ENCODE results near the gene CACHD1. TPM values are rescaled to one million over a fixed set of nuclear protein-coding genes. Genes with fewer than 3 reads are reported as not detected.

CACHD1 gene
- total and polyA plus RNA-seq, 11 donors: 0.89 to 10.0 (median 2.4) TPM

GRCh38 chr1:64471218-64472039, 1.5 kb downstream of the CACHD1 start:
- H3K27me3 ChIP-seq: peaks cover 0 to 41% (median 0%) of the 10 kb centered on the region in 9 donors
- no peaks in the 10 kb centered on the region for H3K9me3 ChIP-seq
- intact Hi-C loops (cut with DNase I): loop anchor here (2.0 to 10.0 kb wide), 14 partner anchors 41 to 353 kb away; no protein-coding TSS in a partner anchor
- H3K4me3 ChIP-seq: peak overlapping the region; percentile 64 to 90 (median 74)
- DNase-seq: peak; percentile 27 to 74 (median 40)
- ATAC-seq: peak; percentile 45 to 67 (median 54)
- peaks cover 7 to 42% (median 18%) of the 10 kb centered on the region in 12 donors for H3K4me1 ChIP-seq
- 6 to 11% (median 7%) methylated on average over 30 to 40 of the region's 40 CpGs for WGBS, 4 donors
- TF ChIP-seq CTCF (IDR thresholded peaks at IDR 0.05): no peak
- TF ChIP-seq POLR2A (IDR thresholded peaks at IDR 0.05): no peak
- H3K36me3 ChIP-seq: no peaks in the 10 kb centered on the region
- peak overlapping the region in 9 of 12 donors; percentile 46 to 87 (median 80) for H3K27ac ChIP-seq

- Histone ChIP-seq H3K27me3 (peaks cover 0 to 41% (median 0%) of the 10 kb centered on the region in 9 donors), H3K4me3 (peak overlapping the region in 10 of 12 donors; percentile 64 to 90 (median 72)), H3K9me3 (no peaks in the 10 kb centered on the region), H3K36me3 (no peaks in the 10 kb centered on the region), H3K27ac (peak overlapping the region in 2 of 12 donors; percentile 68 to 87), H3K4me1 (peaks cover 7 to 48% (median 23%) of the 10 kb centered on the region in 12 donors)
- DNase-seq (no peak), ATAC-seq (no peak)
- TF ChIP-seq CTCF (IDR thresholded peaks at IDR 0.05) (no peak), POLR2A (IDR thresholded peaks at IDR 0.05) (no peak)
- intact Hi-C loops (cut with DNase I): loop anchor here (5.0 to 10.0 kb wide), 12 partner anchors 40 to 353 kb away; no protein-coding TSS in a partner anchor
- 53 to 61% (median 59%) methylated on average over 9 of the region's 9 CpGs for WGBS, 4 donors
These were observed 2.1 kb downstream of the CACHD1 start for GRCh38 chr1:64472040-64472376.

GRCh38 chr1:64472805-64473204, 2.9 kb downstream of the CACHD1 start:
- peaks cover 7 to 51% (median 29%) of the 10 kb centered on the region in 12 donors for H3K4me1 ChIP-seq
- TF ChIP-seq POLR2A (IDR thresholded peaks at IDR 0.05) (no peak), CTCF (IDR thresholded peaks at IDR 0.05) (no peak)
- peak overlapping the region in 3 of 12 donors; percentile 69 to 89 (median 79) for H3K4me3 ChIP-seq
- 94 to 98% (median 96%) methylated on average over 5 of the region's 5 CpGs for WGBS, 4 donors
- peaks cover 0 to 36% (median 0%) of the 10 kb centered on the region in 9 donors for H3K27me3 ChIP-seq
- intact Hi-C loops (cut with DNase I): loop anchor here (5.0 to 10.0 kb wide), 12 partner anchors 39 to 352 kb away; no protein-coding TSS in a partner anchor
- ATAC-seq (no peak), DNase-seq (no peak)
- no peaks in the 10 kb centered on the region for H3K36me3 ChIP-seq
- no peak overlapping the region for H3K27ac ChIP-seq
- H3K9me3 ChIP-seq: no peaks in the 10 kb centered on the region

GRCh38 chr1:64473367-64473766, 3.4 kb downstream of the CACHD1 start:
- 90 to 96% (median 93%) methylated on average over 1 of the region's 1 CpG for WGBS, 4 donors

More at GRCh38 chr1:64473367-64473766, 3.4 kb downstream of the CACHD1 start:
- ATAC-seq: no peak
- no peak overlapping the region for H3K4me3 ChIP-seq
- intact Hi-C loops (cut with DNase I): loop anchor here (5.0 to 10.0 kb wide), 12 partner anchors 39 to 351 kb away; no protein-coding TSS in a partner anchor
- no peaks in the 10 kb centered on the region for H3K9me3 ChIP-seq
- no peak for DNase-seq
- H3K36me3 ChIP-seq: no peaks in the 10 kb centered on the region
- H3K27me3 ChIP-seq: peaks cover 0 to 33% (median 0%) of the 10 kb centered on the region in 9 donors
- TF ChIP-seq POLR2A (IDR thresholded peaks at IDR 0.05) (no peak), CTCF (IDR thresholded peaks at IDR 0.05) (no peak)
- H3K27ac ChIP-seq: no peak overlapping the region
- H3K4me1 ChIP-seq: peaks cover 7 to 54% (median 33%) of the 10 kb centered on the region in 12 donors
